SK-N-MC (cell line): ENCODE measurements around the gene JMJD7.
A peak's percentile ranks its signal among the peaks of the same experiment; 100 is the strongest.

Experiments
- DNase-seq: peaks from one replicate; pipeline ENCODE4 v3.0.0-alpha.2; 2011; ENCODE audit warnings: low read depth, low spot score
- H3K27ac ChIP-seq: fragments of 200-600 bp; sonication (generic); 2 replicates; pipeline ENCODE4 v1.5.1; 2016; ENCODE audit warnings: mixed run types
- H3K36me3 ChIP-seq: fragments of 200-600 bp; sonication (generic); 2 replicates; pipeline ENCODE4 v1.6.1; 2017; ENCODE audit warnings: antibody characterized with exemption, low read length, mixed read lengths; ENCODE audit not compliant: insufficient read depth
- H3K4me3 ChIP-seq: fragments of 200-600 bp; sonication (generic); 2 replicates; pipeline ENCODE4 v1.5.1; 2016
- H3K9ac ChIP-seq: fragments of 200-600 bp; sonication (generic); 2 replicates; pipeline ENCODE4 v1.8.0; 2017; ENCODE audit warnings: mixed run types, mixed read lengths; ENCODE audit not compliant: insufficient read length
- H3K9me3 ChIP-seq: fragments of 200-600 bp; sonication (generic); 2 replicates; pipeline ENCODE4 v1.6.1; 2017; ENCODE audit warnings: low read depth, mild to moderate bottlenecking, antibody characterized with exemption, low read length, moderate library complexity, mixed read lengths
- EZH2 ChIP-seq: fragments of 200-600 bp; sonication (generic); IDR thresholded peaks from one replicate; pipeline ENCODE4 v1.6.1; 2017; ENCODE audit warnings: antibody characterized with exemption
- FOXP2 ChIP-seq: optimal IDR thresholded peaks from 2 replicates; pipeline ENCODE3; 2011; ENCODE audit warnings: mild to moderate bottlenecking, moderate library complexity; ENCODE audit not compliant: insufficient read depth; ENCODE audit errors: extremely low read length, control extremely low read depth
- POLR2AphosphoS5 ChIP-seq: IDR thresholded peaks from 2 replicates; pipeline ENCODE4 v1.6.1; 2012; ENCODE audit warnings: mild to moderate bottlenecking, low read depth, low read length, borderline replicate concordance

The JMJD7 gene

DNA sequence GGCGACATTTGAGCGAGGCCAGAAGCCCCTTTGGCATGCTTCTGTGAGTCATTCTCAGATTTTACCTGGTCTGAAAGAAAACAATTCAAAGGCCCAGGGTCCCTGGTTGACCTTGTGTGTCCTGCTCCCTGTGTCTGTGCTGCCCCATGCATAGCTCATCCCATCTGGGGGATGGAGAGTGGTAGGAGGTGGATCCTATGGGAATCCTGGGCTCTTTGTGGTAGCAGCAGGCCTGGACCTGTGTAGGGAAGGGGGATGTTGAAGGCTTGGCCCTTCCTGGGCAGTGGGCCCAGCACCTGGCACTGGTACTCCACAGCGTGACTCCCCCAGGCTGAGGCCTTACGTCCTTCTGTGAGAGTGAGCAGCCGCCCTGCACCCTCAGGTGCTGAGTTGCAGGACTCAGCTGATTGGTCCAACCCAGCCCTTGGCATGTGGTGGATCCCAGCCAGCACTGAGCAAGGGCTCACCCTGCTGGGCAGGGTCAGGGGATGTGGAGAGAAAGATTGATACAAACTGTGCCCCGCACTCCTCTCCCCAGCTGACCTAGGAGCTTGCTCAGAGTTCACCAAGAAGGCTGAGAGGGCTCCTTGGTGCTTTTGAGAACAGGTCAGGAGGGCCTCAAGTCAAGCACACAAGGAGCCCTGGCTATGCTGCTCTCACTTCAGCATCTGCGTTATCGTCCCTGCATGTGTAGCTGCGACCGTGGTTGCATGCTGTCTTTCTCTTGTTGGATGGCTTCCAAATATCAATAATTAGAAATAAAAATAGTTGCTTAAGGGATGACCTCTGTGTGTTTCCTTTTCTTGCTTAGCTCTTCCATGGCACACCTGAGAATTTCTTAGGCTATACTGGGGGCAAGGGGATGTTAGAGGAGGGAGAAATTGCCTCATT, 21.4 kb upstream of the JMJD7 start:
- Histone ChIP-seq H3K9ac (no peak overlapping the region), H3K27ac (no peak overlapping the region), H3K4me3 (no peak overlapping the region), H3K9me3 (no peaks in the 10 kb centered on the region), H3K36me3 (no peaks in the 10 kb centered on the region)
- TF ChIP-seq FOXP2: no peak
- TF ChIP-seq POLR2AphosphoS5: no peak
- no peak for TF ChIP-seq EZH2
- no peak for DNase-seq

DNA sequence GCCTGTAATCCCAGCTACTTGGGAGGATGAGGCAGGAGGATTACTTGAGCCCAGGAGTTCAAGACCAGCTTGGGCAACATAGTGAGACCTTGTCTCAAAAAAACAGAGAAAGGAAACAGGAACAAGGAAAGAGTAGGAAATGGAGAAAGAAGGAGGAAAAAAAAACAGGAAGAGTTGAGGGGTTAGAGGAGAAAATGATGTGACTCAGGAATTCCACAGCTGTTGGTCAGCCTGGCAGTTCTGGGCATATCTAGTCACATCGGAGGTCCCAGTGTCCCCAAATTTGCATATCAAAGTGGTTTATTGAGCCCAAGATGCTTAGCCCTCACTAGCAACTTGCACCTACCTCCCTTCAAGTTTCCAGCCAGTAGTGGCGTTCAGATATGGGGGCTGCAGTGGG, 18.8 kb upstream of the JMJD7 start:
- no peak overlapping the region for H3K9ac ChIP-seq
- no peaks in the 10 kb centered on the region for H3K9me3 ChIP-seq
- TF ChIP-seq POLR2AphosphoS5 (no peak), FOXP2 (no peak), EZH2 (no peak)
- no peak overlapping the region for H3K4me3 ChIP-seq
- H3K27ac ChIP-seq: no peak overlapping the region
- DNase-seq: no peak
- no peaks in the 10 kb centered on the region for H3K36me3 ChIP-seq

DNA sequence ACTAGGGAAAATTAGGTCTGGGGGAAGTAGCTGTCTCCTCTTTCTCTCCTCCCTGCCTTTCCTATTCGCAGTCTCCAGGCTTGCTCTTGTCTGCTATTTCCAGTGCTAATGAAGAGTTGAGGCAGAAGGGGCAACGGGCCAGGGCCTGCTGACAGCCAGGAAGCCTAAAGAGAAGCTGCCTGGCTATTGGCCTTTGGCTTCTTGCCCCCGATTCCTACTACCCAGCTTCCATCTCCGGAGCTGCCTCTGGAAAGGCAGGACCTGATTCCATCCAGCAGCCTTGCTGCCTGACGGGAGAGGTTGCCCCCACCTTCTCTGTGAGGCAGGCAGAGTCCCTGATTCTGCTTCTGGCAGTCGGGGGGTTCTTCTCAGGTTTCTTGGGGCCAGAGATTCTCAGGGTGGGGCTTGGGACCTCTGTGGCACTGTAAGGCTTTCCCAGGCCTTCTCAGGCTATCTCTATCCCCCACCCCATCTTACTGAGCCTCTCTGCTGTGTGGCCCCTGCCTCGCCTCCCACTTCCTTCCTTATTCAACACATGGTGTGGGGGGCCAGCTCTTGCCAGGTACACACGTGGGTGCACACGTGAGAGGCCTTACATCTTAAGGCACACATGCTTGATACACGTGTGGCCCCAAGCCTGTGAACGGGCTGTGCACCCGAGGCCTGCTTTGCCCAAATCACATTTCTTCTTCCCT, 18.2 kb upstream of the JMJD7 start:
- no peaks in the 10 kb centered on the region for H3K9me3 ChIP-seq
- no peaks in the 10 kb centered on the region for H3K36me3 ChIP-seq
- TF ChIP-seq EZH2: no peak
- DNase-seq: no peak
- no peak overlapping the region for H3K4me3 ChIP-seq
- no peak overlapping the region for H3K27ac ChIP-seq
- H3K9ac ChIP-seq: no peak overlapping the region

DNA sequence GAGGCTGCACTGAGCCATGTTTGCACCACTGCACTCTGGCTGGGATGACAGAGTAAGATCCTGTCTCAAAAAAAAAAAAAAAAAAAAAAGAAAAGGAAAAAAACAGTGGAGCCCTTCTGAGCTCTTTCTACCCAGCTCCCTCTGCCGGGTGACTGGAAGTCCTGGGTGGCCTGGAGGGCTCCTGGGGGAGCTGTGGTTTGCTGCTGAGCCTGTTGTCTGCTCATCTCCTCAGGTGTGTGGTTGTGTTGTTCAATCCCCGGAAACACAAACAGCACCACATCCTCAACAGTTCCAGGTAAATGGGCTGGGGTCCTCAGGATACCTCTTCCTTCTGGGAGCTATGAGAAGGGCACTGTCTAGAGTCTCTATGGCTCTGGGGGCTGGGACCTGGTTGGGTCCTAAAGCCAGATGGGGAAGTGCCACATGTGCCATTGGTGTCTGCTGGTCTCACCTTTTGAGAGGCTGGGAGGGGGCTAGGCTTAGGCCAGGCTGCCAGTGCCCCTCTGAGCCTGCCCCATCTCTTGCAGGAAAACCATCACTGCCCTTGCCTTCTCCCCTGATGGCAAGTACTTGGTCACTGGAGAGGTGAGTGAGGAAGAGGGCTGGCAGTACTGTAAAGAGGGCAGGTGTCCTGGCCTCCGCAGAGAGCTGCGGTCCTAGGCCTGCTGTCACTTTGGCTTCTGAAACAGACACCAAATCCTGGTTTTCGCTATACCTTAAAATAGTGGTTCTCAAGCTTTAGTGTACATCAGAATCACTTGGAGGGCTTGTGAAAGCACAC, 17.1 kb upstream of the JMJD7 start:
- TF ChIP-seq POLR2AphosphoS5 (no peak), EZH2 (no peak), FOXP2 (no peak)
- Histone ChIP-seq H3K36me3 (no peaks in the 10 kb centered on the region), H3K9ac (no peak overlapping the region), H3K9me3 (no peaks in the 10 kb centered on the region), H3K27ac (no peak overlapping the region), H3K4me3 (no peak overlapping the region)
- DNase-seq: no peak

DNA sequence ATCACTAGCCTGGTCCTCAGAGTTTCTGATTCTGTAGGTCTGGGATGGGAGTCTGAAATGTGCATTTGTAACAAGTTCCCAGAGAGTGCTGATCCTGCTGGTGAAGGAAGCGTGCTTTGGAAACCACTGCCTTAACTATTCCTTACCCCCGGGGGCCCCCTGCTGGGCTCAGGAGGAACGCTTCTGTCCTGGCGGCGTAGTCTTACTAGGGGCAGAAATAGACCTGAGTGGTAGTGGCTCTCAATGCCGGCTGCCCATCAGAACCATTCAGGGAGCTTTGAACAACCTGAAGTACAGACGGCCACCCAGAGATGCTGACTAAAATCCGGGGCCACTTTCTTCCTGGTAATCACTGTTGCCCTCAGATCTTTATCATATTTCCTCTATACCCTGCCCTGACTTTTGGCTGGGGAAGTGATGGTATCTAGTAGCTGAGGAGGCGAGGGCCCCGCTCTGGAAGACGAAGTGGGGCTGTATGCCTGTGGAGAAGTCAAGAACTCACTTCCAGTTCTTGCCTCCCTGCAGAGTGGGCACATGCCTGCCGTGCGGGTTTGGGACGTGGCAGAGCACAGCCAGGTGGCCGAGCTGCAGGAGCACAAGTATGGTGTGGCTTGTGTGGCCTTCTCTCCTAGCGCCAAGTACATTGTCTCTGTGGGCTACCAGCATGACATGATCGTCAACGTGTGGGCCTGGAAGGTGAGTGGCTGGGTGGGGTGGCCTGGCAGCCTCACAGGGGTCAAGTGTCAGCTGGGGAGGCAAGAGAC, 16.3 kb upstream of the JMJD7 start:
- H3K36me3 ChIP-seq: no peaks in the 10 kb centered on the region
- H3K27ac ChIP-seq: no peak overlapping the region
- H3K9ac ChIP-seq: no peak overlapping the region
- no peaks in the 10 kb centered on the region for H3K9me3 ChIP-seq
- no peak overlapping the region for H3K4me3 ChIP-seq
- TF ChIP-seq POLR2AphosphoS5 (no peak), FOXP2 (no peak), EZH2 (no peak)
- DNase-seq: peak; percentile 20

DNA sequence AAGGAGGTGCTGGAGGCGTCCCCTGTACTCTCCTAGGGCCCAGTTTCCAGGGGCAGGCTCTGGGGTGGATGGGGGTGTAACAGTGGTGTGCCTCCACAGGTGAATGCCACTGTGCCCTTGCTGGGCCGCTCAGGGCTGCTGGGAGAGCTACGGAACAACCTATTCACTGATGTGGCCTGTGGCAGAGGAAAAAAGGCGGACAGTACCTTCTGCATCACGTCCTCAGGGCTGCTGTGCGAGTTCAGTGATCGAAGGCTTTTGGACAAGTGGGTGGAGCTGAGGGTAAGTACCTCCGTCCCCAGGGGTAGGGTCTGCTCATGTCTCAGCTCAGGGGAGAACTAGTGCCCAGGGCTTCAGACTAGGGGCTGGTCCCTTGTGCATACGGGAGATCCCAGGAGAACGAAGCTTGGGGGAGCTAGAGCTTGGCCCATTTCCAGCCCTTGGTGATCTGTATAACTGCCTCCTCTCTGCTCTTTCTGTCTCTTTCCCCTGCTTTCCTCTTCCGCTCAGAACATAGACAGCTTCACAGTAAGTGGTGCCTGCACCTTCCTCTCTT, 15.0 kb upstream of the JMJD7 start:
- no peak overlapping the region for H3K4me3 ChIP-seq
- no peaks in the 10 kb centered on the region for H3K9me3 ChIP-seq
- H3K9ac ChIP-seq: no peak overlapping the region
- no peak for DNase-seq
- no peak overlapping the region for H3K27ac ChIP-seq
- peaks cover 5% of the 10 kb centered on the region; the same call in 1 of the 2 replicates for H3K36me3 ChIP-seq
- no peak for TF ChIP-seq EZH2
- no peak for TF ChIP-seq POLR2AphosphoS5
- TF ChIP-seq FOXP2: no peak

DNA sequence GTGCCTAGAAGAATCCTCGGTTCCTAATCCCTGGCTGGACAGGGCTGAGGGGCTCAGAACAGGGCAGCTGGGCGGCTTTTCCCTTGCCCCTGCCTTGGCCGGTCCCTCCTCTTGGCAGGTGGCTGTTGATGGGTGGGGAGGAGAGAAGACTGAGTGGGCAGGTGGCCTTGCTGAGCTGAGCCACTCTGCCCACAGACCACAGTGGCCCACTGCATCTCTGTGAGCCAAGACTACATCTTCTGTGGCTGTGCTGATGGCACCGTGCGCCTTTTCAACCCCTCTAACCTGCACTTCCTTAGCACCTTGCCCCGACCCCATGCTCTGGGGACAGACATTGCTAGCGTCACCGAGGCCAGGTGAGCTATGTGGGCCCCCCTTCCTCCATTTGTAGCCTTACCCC, 14.5 kb upstream of the JMJD7 start:
- no peak overlapping the region for H3K4me3 ChIP-seq
- no peak overlapping the region for H3K27ac ChIP-seq
- DNase-seq: no peak
- no peak overlapping the region for H3K9ac ChIP-seq
- H3K36me3 ChIP-seq: peaks cover 9% of the 10 kb centered on the region; the same call in 1 of the 2 replicates
- no peaks in the 10 kb centered on the region for H3K9me3 ChIP-seq
- no peak for TF ChIP-seq FOXP2
- no peak for TF ChIP-seq EZH2
- no peak for TF ChIP-seq POLR2AphosphoS5

DNA sequence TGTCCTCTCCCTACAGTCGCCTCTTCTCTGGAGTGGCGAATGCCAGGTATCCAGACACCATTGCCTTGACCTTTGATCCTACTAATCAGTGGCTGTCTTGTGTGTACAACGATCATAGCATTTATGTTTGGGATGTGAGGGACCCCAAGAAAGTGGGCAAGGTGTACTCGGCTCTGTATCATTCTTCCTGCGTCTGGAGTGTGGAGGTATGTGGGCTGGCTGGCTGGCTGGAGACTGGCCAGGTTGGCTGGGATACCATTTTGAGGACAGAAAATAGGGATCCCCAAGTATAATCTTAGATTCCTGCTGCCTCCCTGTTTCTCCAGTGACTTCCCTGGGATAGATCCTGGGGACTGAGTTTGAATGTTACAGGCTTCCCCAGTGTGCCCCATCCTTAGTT, 13.4 kb upstream of the JMJD7 start:
- no peak overlapping the region for H3K27ac ChIP-seq
- no peaks in the 10 kb centered on the region for H3K9me3 ChIP-seq
- TF ChIP-seq EZH2: no peak
- no peak for TF ChIP-seq FOXP2
- TF ChIP-seq POLR2AphosphoS5: no peak
- H3K4me3 ChIP-seq: no peak overlapping the region
- H3K9ac ChIP-seq: no peak overlapping the region
- DNase-seq: no peak
- H3K36me3 ChIP-seq: peaks cover 9% of the 10 kb centered on the region; the same call in 1 of the 2 replicates
